ENCODE measurements around the gene COL15A1. TPM values are rescaled to one million over a fixed set of nuclear protein-coding genes. Genes with fewer than 3 reads are reported as not detected.

Gene COL15A1
- total and polyA plus RNA-seq, 2 of the 8 experiments (the other 6 are each of a cell fraction or from before 2014, with no cell fraction given) = 0.12 to 0.15 TPM

GRCh38 chr9:99116003-99116411 is 172.3 kb downstream of the COL15A1 start:
- Histone ChIP-seq H3K27ac (ENCODE audit: low read depth, low read length) (no peak overlapping the region), H3K18ac (ENCODE audit: extremely low read depth, low read length) (no peak overlapping the region), H2AFZ (ENCODE audit: low read length) (no peak overlapping the region), H4K8ac (ENCODE audit: extremely low read depth, insufficient read depth, low read length) (no peak overlapping the region), H2BK120ac (replicated peaks; ENCODE audit: low read depth, low read length) (no peak overlapping the region), H3K9ac (replicated peaks in 1 of 4; ENCODE audit: extremely low read depth in 1 of 4, low read depth in 3 of 4, low read length in 3 of 4) (no peak overlapping the region), H4K91ac (replicated peaks; ENCODE audit: insufficient read length, low read length) (no peak overlapping the region), H3K23ac (ENCODE audit: insufficient read length) (no peak overlapping the region), H2BK12ac (ENCODE audit: low read depth, low read length) (no peak overlapping the region), H4K5ac (ENCODE audit: insufficient read length, low read depth, low read length) (no peak overlapping the region), H3K23me2 (ENCODE audit: low read depth, low read length) (no peaks in the 10 kb centered on the region), H2BK20ac (ENCODE audit: low read length) (no peak overlapping the region), H3K4me1 (replicated peaks in 1 of 4; ENCODE audit: control insufficient read depth in 3 of 4, insufficient read depth in 4 of 4, low read length in 3 of 4) (peaks cover 0 to 7% (median 2%) of the 10 kb centered on the region in 4 experiments; a peak in 2 of 7 replicates), H3K4me2 (ENCODE audit: insufficient read depth in 1 of 2, low read depth in 2 of 2, low read length in 2 of 2) (no peak overlapping the region), H3K27me3 (replicated peaks in 1 of 4; ENCODE audit: control insufficient read depth in 3 of 4, extremely low read depth in 1 of 4, insufficient read depth in 3 of 4, low read length in 3 of 4) (no peaks in the 10 kb centered on the region), H3K4ac (replicated peaks; ENCODE audit: insufficient read length, low read depth, low read length) (no peak overlapping the region), H2BK15ac (ENCODE audit: low read length) (no peak overlapping the region), H3K14ac (ENCODE audit: insufficient read length) (no peak overlapping the region), H3K4me3 (ENCODE audit: extremely low read depth in 1 of 4, insufficient read depth in 2 of 4, low read depth in 3 of 4, low read length in 4 of 4) (no peak overlapping the region), H3K79me1 (ENCODE audit: low read depth, low read length) (peaks cover 6% of the 10 kb centered on the region; the same call in 1 of the 2 replicates), H3K36me3 (ENCODE audit: control insufficient read depth in 2 of 4, insufficient read depth in 4 of 4, low read length in 3 of 4) (no peaks in the 10 kb centered on the region), H3K9me3 (ENCODE audit: insufficient read depth in 2 of 2, low read depth in 1 of 2, low read length in 1 of 2) (no peaks in the 10 kb centered on the region), H3K56ac (replicated peaks; ENCODE audit: insufficient read length, low read depth, low read length) (no peak overlapping the region), H2AK5ac (ENCODE audit: low read depth, low read length) (no peak overlapping the region), H4K20me1 (replicated peaks in 1 of 2; ENCODE audit: control insufficient read depth in 1 of 2, insufficient read depth in 2 of 2, low read length in 2 of 2) (peaks cover 5 to 10% of the 10 kb centered on the region in 2 experiments), H2BK5ac (ENCODE audit: low read depth, low read length) (no peak overlapping the region), H3K79me2 (ENCODE audit: control insufficient read depth in 1 of 2, insufficient read depth in 2 of 2, low read length in 2 of 2) (peaks cover 0 to 97% of the 10 kb centered on the region in 2 experiments; a peak in 3 of 4 replicates)
- CTCF ChIA-PET (ENCODE audit: partially characterized antibody) = no interaction called here
- no peak for FAIRE-seq
- DNase-seq (ENCODE audit: low read depth in 1 of 2, low spot score in 2 of 2) = no peak
- WGBS, 2 experiments (ENCODE audit: extremely low coverage in 1 of 2, insufficient coverage in 1 of 2, insufficient read length in 1 of 2, insufficient replicate concordance in 2 of 2, low coverage in 1 of 2, low lambda C conversion rate in 2 of 2, missing lambda C conversion rate in 1 of 2) = 86% methylated on average over 3 of the region's 3 CpGs; no CpG with 5 or more reads in 1 of the 2 experiments
- POLR2A ChIA-PET (ENCODE audit: partially characterized antibody) = interaction anchor here (0.6 to 1.6 kb wide), 3 partner anchors 9 to 41 kb away, joined by 3 to 9 read pairs (median 5); partner anchors contain the start of gene TGFBR1
- TF ChIP-seq SP2 (IDR thresholded peaks at IDR 0.05; ENCODE audit: low read length) = no peak
- TF ChIP-seq, protein P1, sequence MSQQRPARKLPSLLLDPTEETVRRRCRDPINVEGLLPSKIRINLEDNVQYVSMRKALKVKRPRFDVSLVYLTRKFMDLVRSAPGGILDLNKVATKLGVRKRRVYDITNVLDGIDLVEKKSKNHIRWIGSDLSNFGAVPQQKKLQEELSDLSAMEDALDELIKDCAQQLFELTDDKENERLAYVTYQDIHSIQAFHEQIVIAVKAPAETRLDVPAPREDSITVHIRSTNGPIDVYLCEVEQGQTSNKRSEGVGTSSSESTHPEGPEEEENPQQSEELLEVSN (IDR thresholded peaks at IDR 0.05) = no peak
- no peak for TF ChIP-seq PHF8 (conservative IDR thresholded peaks at IDR 0.05; ENCODE audit: low read depth, low read length)
- TF ChIP-seq SAP30 (IDR thresholded peaks at IDR 0.05; ENCODE audit: insufficient read depth, insufficient replicate concordance, low read length) = no peak
- no peak for TF ChIP-seq EGR1 (IDR thresholded peaks at IDR 0.05; ENCODE audit: borderline replicate concordance, low read depth, low read length)
- no peak for TF ChIP-seq CHD1 (IDR thresholded peaks at IDR 0.05; ENCODE audit: low read depth, low read length)
- no peak for TF ChIP-seq POLR2AphosphoS5 (IDR thresholded peaks at IDR 0.05; ENCODE audit: low read depth, low read length)
- TF ChIP-seq CHD2 (IDR thresholded peaks at IDR 0.05; ENCODE audit: low read length) = no peak
- TF ChIP-seq RAD21 (IDR thresholded peaks at IDR 0.05 in 1 of 2, conservative IDR thresholded peaks at IDR 0.05 in 1 of 2; ENCODE audit: low read depth in 2 of 2, low read length in 2 of 2) = no peak
- TF ChIP-seq GABPA (IDR thresholded peaks at IDR 0.05; ENCODE audit: borderline replicate concordance, insufficient read depth, low read length) = no peak
- no peak for TF ChIP-seq ATF2 (IDR thresholded peaks at IDR 0.05; ENCODE audit: low read length)

Data from H1 (cell line).